ENCODE results near the gene OTUB1. TPM values are rescaled to one million over a fixed set of nuclear protein-coding genes. Genes with fewer than 3 reads are reported as not detected.
A peak's percentile ranks its signal among the peaks of the same experiment; 100 is the strongest.

The OTUB1 gene
- total and polyA plus RNA-seq, 2 of the 13 experiments (the other 11 are each of a cell fraction or from before 2014, with no cell fraction given) = 58.8 to 130 TPM

- in situ Hi-C loops (cut with HindIII; ENCODE audit: extremely low pct_ligation_motif_present, low pct_unique_long_range_greater_than_20kb) (loop anchor here (5.0 kb wide), 1 partner anchor 102 kb away; no protein-coding TSS in a partner anchor), intact Hi-C loops (cut with micrococcal nuclease; ENCODE audit: unreplicated experiment) (loop anchor here (5.0 kb wide), 1 partner anchor 42 kb away; no protein-coding TSS in a partner anchor)
- H3K79me2 ChIP-seq (ENCODE audit: insufficient read depth, low read length) = no peaks in the 10 kb centered on the region
- H3K36me3 ChIP-seq (replicated peaks in 1 of 2; ENCODE audit: control insufficient read depth in 1 of 2, insufficient read depth in 2 of 2, low read length in 2 of 2) = no peaks in the 10 kb centered on the region
- CTCF ChIA-PET (ENCODE audit: low intra/inter-chr PET ratio, low total read pairs) = no interaction called here
- 0 out of 2 replicates have a peak, but pooled peaks have one; percentile 5 for TF ChIP-seq CREB1 (IDR thresholded peaks at IDR 0.05)
- TF ChIP-seq CREB1 (CRISPR knock-in tag; IDR thresholded peaks at IDR 0.05) = no peak
- TF ChIP-seq ZKSCAN1 (IDR thresholded peaks at IDR 0.05; ENCODE audit: low read length) = peak; percentile 76; the same call in 1 of the 2 replicates
- peak; percentile 63; the same call in 1 of the 2 replicates for TF ChIP-seq HNRNPL (IDR thresholded peaks at IDR 0.05; ENCODE audit: low read depth, low read length)
- no peak for TF ChIP-seq ZC3H4 (CRISPR knock-in tag; IDR thresholded peaks at IDR 0.05; ENCODE audit: borderline replicate concordance)
- TF ChIP-seq ZFP36 (IDR thresholded peaks at IDR 0.05; ENCODE audit: borderline replicate concordance, low read depth, low read length, partially characterized antibody) = peak; percentile 57
- 0 out of 2 replicates have a peak, but pooled peaks have one; percentile 12 for TF ChIP-seq ZNF687 (CRISPR knock-in tag; IDR thresholded peaks at IDR 0.05)
- H3K9me3 ChIP-seq (ENCODE audit: low read length) = no peaks in the 10 kb centered on the region
- no TSS peak for BruUV-seq (replicated peaks)
- H3K9ac ChIP-seq (ENCODE audit: insufficient read depth, low read depth, low read length) = no peak overlapping the region
- H3K27me3 ChIP-seq (ENCODE audit: control insufficient read depth in 1 of 2, insufficient read depth in 2 of 2, low read length in 2 of 2) = no peaks in the 10 kb centered on the region
- H2AFZ ChIP-seq (ENCODE audit: low read length) = no peak overlapping the region
- FAIRE-seq (no peak), ATAC-seq (no peak), DNase-seq (ENCODE audit: low spot score) (peak; percentile 10)
- no peak overlapping the region for H3K27ac ChIP-seq (ENCODE audit: extremely low read length, insufficient read depth, low read length)
- peaks cover 43% of the 10 kb centered on the region for H3K4me1 ChIP-seq (ENCODE audit: insufficient read depth, low read length)
- H3K4me3 ChIP-seq (replicated peaks in 1 of 3; ENCODE audit: insufficient read depth in 1 of 3, low read depth in 2 of 3, low read length in 3 of 3) = no peak overlapping the region
- peaks cover 4% of the 10 kb centered on the region for H4K20me1 ChIP-seq (ENCODE audit: insufficient read depth, low read length)
- POLR2A ChIA-PET = no interaction called here
- WGBS (ENCODE audit: low lambda C conversion rate) = 85% methylated on average over 13 of the region's 18 CpGs
- H3K4me2 ChIP-seq (ENCODE audit: low read depth, low read length) = no peak overlapping the region
Observed at GRCh38 chr11:64044730-64045393, 58.6 kb downstream of the OTUB1 start.
